Measurements from ENCODE around the gene ADAMTS18. TPM values are rescaled to one million over a fixed set of nuclear protein-coding genes. Genes with fewer than 3 reads are reported as not detected.
"Not testable (repeated sequence)": the region's sequence is repeated elsewhere in the genome, so short reads cannot be mapped to it uniquely, and the experiment has no call there.

ADAMTS18 gene, protein sequence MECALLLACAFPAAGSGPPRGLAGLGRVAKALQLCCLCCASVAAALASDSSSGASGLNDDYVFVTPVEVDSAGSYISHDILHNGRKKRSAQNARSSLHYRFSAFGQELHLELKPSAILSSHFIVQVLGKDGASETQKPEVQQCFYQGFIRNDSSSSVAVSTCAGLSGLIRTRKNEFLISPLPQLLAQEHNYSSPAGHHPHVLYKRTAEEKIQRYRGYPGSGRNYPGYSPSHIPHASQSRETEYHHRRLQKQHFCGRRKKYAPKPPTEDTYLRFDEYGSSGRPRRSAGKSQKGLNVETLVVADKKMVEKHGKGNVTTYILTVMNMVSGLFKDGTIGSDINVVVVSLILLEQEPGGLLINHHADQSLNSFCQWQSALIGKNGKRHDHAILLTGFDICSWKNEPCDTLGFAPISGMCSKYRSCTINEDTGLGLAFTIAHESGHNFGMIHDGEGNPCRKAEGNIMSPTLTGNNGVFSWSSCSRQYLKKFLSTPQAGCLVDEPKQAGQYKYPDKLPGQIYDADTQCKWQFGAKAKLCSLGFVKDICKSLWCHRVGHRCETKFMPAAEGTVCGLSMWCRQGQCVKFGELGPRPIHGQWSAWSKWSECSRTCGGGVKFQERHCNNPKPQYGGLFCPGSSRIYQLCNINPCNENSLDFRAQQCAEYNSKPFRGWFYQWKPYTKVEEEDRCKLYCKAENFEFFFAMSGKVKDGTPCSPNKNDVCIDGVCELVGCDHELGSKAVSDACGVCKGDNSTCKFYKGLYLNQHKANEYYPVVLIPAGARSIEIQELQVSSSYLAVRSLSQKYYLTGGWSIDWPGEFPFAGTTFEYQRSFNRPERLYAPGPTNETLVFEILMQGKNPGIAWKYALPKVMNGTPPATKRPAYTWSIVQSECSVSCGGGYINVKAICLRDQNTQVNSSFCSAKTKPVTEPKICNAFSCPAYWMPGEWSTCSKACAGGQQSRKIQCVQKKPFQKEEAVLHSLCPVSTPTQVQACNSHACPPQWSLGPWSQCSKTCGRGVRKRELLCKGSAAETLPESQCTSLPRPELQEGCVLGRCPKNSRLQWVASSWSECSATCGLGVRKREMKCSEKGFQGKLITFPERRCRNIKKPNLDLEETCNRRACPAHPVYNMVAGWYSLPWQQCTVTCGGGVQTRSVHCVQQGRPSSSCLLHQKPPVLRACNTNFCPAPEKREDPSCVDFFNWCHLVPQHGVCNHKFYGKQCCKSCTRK (N-terminal part only)
- not detected in 2 replicates for total RNA-seq (2014; rRNA removed; shearing (Covaris generic))
- polyA plus RNA-seq (2014; cell fraction: nucleus; rRNA removed), result not detected in 2 replicates

DNA sequence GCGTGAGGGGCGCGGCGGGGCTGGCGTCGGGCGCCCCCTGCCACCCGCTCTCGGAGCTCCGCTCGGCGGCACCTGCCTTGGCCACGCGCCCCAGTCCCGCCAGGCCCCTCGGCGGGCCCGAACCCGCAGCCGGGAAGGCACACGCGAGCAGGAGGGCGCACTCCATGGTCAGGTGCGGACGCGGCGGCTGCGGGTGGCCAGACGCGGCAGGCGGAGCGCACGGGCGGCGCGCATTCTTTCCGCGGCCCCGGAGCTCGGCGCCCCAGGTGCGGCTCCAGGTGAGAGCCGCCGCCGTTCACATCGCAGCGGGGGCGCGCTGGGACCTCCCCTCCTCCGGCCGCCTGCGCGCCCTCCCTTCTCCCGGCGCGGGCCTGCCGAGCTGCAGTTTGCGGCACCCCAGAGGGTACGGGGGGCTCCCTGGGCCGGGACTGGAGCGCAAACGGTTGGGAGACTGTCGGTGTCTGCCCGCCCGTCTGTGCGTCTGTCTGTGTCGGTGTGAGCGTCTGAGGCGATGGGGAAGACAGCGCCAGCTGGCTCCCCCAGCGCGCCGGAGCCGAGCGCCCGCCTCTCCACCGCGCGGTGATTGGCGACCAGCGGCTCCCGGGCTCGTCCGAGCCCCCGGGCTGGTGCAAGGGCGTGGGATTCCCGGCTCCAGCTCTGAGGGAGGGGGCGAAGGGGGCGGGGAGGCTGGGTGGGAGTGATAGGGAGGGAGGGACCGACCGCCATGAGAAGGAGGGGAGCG, at the start of gene ADAMTS18:
ADAMTS18 (minus strand) TSS at position 505 of the 742 bp plus-strand sequence; CDS start at position 166, 339 bp downstream.
- no peak for DNase-seq (ENCODE audit: extremely low read depth, low read depth)

DNA sequence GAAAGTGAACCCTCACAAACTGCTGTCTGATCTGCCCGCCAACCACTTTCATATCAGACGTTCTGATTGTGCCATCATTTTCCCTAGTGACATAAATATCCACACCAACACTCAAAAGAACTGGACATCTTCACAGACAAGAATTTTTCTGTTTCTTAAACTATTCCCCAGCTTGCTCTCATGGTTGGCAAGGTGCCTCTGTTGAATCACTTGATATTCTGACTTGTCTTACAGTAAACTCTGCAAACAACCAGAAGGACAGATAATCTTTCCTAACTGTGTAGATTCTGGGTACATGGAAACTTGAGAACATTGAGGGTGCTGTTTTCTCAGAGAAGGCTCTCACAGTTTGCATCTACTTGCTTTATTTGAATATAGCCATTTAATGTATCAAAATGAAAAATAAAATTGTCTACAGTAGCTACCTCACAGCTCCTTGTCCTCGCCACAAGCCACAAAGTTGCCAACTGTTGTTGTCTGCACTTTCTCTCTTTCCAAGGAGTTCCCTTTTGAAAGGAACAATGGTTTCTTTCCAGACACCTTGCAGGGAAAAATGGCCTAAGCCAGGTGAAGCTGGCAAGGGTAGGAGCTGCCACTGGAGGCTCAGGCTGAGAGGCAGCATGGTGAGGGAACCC, 46.0 kb upstream of the ADAMTS18 start:
- no peak for DNase-seq (ENCODE audit: extremely low read depth, low read depth)

DNA sequence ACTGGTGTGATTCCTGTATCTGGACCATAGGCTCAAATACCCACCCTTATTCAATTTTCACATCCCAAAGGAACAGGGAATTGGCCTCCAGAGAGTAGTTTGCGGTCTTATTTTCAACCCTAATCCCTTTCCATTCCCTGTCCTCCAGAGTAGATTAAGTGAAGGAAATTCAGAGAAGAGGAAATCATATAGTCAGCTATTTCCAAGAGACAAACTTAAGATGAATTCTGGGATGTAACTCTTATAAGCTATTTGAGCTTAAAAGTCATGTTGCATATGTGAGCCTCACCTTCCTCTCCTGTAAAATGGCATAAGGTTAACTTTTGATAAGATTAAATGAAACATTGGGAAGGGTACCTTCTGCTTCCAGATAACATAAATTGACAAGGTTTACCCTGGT, 37.4 kb upstream of the ADAMTS18 start:
- DNase-seq (ENCODE audit: extremely low read depth, low read depth), result no peak

DNA sequence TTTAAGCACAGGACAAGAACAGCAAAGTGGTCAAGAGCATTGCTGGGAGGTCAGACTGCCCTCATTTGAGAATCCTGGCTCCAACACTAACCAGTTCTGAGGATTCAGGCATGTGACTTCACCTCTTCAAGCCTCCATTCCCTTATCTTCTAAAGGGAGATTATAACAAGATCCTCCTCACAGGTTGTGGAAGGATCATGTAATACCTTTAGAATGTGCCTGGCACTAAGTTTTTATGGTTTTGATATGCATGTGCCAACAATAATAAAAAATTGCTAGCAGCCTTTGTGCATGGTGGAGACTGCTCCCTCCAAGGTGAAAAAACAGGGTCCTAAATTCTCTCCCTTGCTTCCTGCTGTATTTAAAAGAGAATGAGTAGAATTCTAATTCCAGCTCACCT, 36.0 kb upstream of the ADAMTS18 start:
- no peak for DNase-seq (ENCODE audit: extremely low read depth, low read depth)

DNA sequence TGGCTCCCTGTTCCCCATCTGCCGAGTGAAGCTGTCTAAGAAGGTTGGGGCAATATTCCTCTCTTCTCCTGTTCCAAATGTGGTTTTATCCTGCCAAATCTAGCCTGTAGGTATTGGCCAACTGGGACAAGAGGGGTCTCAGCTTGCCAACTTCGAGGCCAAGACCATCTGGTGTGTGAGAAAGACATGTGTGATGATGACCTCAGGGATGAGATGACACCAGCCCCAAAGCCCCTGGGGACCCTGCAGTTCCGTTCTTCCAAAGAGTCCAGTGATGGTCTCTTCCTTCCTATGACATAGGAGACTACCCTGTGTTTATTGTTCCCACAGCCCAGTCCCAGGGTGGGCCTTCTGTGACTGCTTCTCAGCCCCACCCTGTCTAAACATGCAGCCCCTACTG, 34.8 kb upstream of the ADAMTS18 start:
- no peak for DNase-seq (ENCODE audit: extremely low read depth, low read depth)

DNA sequence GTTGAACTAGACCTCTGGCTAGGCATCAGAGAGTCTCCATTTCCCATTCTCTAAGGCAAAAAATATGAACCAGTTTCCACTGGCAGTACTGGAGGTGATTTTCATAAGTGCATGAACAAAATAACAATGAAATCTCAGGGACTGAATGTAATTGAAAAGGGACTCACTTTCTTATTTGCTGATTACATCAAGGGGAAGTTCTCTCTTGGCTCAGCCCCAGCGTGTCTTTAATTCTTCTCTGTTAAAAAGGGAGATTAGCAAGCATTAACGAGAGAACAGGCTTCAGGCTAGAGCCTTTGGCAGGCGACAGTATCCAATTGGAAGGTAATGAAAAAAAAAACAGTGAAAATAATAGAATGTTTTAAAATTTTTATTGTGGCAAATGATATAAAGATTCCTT, 34.0 kb upstream of the ADAMTS18 start:
- no peak for DNase-seq (ENCODE audit: extremely low read depth, low read depth)

DNA sequence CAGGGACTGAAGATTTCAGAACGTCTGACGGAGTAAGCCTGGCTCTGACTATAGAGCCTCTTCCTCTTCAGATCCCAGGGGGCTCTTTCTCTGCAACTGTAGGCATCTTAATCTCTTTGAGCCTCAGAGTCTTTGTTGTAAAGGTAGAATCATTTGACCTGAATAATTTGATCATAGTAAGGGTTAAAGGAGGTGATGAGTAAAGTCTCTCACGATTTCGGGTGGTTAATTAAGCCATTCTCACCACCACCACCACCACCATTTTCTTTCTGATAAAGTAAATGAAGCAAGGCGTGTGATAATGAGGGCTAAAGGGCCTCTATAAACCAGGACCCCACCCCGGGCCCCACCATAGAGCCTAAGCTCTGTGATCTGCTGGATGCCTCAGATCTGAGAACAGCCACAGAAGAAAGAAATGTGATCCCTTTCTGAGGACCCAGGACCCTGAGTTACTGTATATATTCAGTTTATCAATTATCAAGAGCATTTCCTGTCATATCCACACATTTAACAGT, 33.0 kb upstream of the ADAMTS18 start:
- no peak for DNase-seq (ENCODE audit: extremely low read depth, low read depth)

DNA sequence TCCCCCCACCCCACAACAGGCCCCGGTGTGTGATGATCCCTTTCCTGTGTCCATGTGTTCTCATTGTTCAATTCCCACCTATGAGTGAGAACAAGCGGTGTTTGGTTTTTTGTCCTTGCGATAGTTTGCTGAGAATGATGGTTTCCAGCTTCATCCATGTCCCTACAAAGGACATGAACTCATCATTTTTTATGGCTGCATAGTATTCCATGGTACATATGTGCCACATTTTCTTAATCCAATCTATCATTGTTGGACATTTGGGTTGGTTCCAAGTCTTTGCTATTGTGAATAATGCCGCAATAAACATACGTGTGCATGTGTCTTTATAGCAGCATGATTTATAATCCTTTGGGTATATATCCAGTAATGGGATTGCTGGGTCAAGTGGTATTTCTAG, 28.8 kb upstream of the ADAMTS18 start:
- not testable (repeated sequence) for DNase-seq (ENCODE audit: extremely low read depth, low read depth)

DNA sequence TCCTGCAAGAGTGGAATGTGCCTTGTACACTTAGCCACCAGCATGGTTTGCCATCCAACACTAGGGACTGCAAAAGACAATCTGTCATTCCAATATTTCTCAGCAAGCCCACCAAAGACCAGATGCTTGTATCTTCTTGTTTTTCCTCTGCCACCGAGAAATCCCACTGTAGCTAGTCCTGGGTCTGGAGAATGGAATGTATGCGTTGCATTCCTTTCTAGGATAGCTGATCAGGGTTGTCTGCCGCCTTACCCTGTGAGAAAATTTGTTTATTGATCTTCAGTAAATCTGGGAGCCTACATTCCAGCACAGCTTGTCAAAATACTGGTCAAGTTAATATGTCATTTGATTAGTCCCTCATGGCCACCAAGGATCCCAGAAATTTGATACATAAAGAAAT, 28.1 kb upstream of the ADAMTS18 start:
- DNase-seq (ENCODE audit: extremely low read depth, low read depth), result no peak

DNA sequence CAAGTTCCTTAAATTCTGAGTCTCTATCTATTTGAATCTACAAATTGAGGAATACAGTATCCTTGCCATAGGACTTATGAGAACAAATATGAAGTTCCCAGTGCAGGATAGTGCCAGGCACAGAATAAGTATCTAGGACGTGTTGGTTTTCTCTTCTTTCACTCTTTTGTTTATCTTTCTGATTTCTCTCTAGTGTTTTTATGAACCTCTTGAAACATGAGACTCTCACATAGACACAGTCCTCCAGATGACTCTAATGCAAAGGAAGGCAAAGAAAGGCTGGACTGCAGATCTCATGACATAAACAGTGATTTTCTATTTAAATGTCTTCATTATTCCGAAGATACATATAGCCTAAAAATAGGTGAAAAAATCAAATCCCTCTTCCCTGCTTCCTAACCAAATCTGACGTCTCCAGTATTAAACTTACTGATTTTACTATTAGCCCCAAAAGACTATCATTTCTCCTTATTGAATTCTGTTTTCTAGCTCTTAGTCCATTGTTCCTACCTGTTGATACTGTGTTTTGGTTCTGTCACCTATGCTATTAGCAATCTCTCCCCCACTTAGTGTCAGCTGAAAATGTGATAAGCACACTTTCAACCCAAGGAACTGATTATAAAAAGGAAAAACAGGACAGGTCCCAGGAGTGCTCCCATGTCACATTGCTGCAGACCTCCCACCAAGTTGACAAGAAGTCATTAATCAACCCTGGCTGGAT, 24.9 kb upstream of the ADAMTS18 start:
- DNase-seq (ENCODE audit: extremely low read depth, low read depth), result no peak

DNA sequence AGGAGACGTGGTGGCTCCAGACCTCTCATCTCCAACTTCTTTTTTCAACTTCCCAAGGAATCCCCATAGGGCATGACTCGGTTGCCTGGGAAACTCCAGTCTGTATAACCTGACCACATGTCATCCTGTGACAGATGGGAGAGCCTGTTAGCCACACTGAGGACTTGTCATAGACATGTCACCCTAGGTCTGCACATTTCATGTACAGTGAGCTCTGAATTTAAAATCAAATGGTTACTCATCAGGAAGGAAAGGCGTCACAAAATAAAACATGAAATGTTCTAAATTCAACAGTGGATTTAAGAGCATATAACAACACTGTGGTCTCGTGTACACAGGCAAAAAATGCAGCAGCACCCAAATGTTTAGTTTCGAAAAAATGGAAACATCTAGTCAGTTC, 22.2 kb upstream of the ADAMTS18 start:
- no peak for DNase-seq (ENCODE audit: extremely low read depth, low read depth)

DNA sequence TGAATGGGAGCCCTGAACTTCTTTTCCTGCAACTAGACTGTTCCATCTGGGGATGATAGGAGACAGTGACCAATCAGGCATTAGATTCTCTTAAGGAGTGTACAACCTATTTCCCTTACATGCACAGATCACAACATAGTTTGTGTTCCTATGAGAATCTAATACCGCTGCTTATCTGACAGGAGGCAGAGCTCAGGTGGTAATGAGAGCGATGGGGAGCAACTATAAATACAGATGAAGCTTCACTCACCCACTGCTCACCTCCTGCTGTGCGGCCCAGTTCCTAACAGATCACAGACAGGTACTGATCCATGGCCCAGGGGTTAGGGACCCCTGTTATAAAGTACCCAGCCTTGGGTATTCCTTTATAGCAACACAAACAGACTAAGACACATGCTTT, 17.4 kb upstream of the ADAMTS18 start:
- DNase-seq (ENCODE audit: extremely low read depth, low read depth), result no peak

DNA sequence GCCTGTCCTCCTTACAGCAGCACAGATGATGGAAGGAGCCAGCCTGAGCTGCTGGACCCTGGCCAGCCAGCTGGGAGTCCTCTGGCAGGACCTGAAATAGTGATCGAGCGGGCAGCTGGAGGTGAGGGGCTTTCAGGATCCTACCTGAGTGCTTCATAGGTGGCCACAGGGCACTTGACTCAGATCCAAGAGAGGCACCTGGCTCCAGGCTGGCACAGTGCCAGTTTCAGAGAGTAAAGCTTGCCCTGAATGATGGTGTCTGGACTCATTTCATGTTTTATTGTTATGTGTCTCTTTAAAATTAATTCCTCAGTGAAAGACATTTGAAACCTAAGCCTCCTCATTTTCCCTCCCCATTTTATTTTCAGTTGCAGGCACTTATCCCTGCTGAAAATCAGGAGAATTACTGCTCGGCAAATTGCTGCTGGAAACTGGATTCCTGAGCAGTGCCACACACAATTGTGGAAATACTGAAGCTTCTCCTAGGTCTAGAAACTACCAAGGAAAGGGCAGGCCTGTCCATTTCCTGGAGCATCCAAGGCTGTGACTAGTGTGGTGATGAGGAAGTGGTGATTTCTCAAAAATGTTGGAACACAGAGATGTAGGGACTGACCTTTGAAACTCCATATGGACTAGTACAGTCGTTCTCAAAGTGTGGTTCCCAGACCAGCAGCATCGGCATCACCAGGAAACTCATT, 16.1 kb upstream of the ADAMTS18 start:
- DNase-seq (ENCODE audit: extremely low read depth, low read depth), result no peak

DNA sequence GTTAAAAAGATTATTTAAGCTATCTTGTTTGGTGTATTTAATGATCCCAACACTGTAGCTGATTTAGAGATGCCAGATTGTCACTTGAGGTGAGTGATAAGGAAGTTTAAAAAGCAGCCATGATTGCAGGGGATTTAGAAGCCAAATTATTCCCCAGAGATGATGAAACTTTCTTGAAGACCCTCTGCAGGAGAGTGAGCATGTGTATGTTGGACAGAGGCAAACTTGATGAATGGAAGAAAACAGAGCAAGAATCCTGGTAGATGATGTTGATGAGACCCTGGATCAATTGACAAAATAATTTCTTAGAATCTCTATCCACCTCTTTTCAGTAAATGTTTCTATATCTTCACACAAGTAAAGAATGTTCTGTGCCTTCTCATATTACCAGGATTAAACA, 14.4 kb upstream of the ADAMTS18 start:
- DNase-seq (ENCODE audit: extremely low read depth, low read depth), result no peak

DNA sequence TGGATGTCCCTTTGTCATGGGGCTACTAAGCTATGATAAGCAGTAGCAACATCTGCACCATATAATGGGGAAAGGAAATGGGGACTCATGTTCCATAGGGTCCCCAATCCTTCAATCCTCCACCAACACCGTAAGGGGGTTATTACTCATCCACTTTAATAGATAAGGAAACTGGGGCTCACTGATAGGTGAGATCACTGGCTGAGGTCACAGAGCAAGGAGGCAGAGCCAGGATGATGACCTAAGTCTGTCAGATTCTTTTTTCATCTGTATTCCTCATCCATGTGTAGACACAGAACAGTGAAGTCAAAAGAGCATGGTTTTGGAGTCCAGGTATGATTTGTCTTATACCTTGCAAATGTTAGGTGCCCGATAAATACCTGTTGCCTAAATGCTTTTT, 10.5 kb upstream of the ADAMTS18 start:
- DNase-seq (ENCODE audit: extremely low read depth, low read depth), result no peak

DNA sequence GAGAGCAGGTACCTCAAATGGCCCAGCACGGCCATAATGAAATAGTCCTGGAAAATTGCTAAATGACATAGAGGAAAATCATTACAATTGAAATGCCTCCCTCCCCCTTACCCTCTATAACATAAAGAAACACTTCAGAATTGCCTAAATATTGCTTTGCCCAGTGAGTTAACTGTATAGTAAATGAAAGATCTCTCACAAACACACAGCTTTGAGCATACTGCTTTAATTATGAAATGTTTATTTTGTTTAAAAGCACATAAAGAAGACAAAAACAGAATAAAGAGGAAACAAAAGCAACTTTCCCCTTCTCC, 9.3 kb upstream of the ADAMTS18 start:
- no peak for DNase-seq (ENCODE audit: extremely low read depth, low read depth)

DNA sequence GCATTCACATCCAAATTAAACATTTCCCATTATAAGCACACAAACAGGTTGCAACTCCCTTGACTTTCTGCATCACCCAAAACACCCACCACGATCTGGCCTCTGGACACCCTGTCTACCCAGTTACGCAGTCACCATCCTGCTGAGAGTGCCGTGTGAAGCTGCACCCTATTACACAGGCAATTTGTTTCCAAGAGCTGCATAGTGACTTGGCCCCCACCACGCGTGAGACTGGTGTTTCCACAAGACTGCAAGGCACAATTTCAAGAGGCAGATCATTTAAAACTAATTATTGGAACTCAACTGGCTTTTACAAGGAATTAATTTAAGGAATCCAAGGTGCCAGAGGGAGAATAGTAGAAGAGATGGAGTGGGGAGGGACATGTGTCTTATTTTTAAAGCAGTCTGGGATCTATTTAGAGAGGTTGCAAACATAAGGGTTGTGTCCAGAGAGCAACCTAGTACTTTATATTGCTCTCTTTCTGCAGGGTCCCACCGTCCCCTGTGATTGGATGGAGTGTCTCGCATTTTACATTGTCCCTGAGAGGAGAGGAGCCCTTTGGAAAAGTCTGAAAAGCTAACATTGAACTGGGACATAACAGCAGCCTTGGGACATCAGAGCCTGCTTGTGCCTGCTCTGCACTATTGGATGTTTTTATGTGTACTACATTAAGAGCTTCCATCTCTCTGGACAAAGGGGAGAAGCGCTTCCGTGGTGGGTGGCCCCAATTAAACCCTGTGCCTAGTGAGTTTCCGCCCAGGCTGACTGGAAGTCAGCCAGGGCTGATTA, 8.7 kb upstream of the ADAMTS18 start:
- no peak for DNase-seq (ENCODE audit: extremely low read depth, low read depth)

DNA sequence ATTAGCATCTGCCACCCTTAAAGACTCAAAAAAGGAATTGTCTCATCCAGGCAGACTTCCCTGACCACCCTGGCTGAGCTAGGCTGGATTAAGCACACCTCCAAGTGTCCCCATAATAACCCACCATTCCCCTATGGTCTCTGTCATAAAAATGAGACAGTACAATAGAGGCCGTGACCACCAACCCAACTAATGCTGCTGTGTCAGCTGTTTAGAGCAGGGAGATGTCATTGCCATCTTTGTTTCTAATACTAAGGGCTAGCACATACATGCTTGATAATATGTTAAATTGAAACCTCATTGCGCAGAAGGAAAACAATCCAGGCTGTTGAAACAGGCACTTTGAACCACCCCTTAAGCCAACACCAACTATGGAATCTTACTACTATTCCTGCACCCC, 7.2 kb upstream of the ADAMTS18 start:
- DNase-seq (ENCODE audit: extremely low read depth, low read depth), result no peak
